HEK293 (cell line): Measurements from ENCODE around the gene AP3B1.

ENCODE experiments used
- PRDM4 ChIP-seq: fragments of 450-650 bp; formaldehyde crosslinking; IDR thresholded peaks from 2 replicates; pipeline ENCODE4 v1.5.1; 2017; ENCODE audit warnings: missing biosample characterization, missing genetic modification characterization
- ZNF112 ChIP-seq: fragments of 450-650 bp; formaldehyde crosslinking; IDR thresholded peaks from 2 replicates; pipeline ENCODE4 v1.5.0; 2017; ENCODE audit warnings: missing biosample characterization, missing genetic modification characterization
- ZNF280D ChIP-seq: fragments of 450-650 bp; formaldehyde crosslinking; IDR thresholded peaks from 2 replicates; pipeline ENCODE4 v1.5.1; 2016; ENCODE audit warnings: missing biosample characterization, missing genetic modification characterization
- ZNF362 ChIP-seq: fragments of 450-650 bp; formaldehyde crosslinking; IDR thresholded peaks from 2 replicates; pipeline ENCODE4 v1.5.1; 2016; ENCODE audit warnings: missing biosample characterization, missing genetic modification characterization
- TF ChIP-seq, protein P1 (sequence below): fragments of 450-650 bp; formaldehyde crosslinking; IDR thresholded peaks from 2 replicates; pipeline ENCODE4 v1.5.1; 2016; ENCODE audit warnings: missing biosample characterization, missing genetic modification characterization
- TF ChIP-seq, protein P2 (sequence below): fragments of 450-650 bp; IDR thresholded peaks from 2 replicates; pipeline ENCODE4 v1.5.1; 2018; ENCODE audit warnings: missing biosample characterization, mild to moderate bottlenecking, missing genetic modification characterization

DNA sequence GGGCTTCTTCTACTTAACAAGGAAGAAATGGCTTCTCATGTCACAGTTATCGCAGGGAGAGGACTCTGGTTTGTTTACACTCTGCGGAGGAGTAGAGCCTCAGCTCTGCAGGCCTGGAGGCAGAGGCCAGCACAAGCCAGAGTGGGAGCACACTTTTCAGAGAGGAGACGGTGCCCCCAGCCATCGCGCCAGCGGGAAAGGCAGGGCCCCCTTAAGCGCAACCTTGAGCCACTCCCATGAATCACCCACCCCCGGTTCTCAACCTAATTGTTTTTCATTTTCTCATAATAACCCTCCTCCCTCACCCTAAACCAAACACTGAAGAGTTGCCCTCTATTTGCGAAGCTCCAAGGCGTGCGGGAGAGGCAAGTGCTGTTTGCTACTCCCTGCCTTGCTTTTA, 309.9 kb downstream of the AP3B1 start:
- TF ChIP-seq PRDM4 (tag by site-specific recombination) (no peak), ZNF112 (tag by site-specific recombination) (no peak), ZNF362 (tag by site-specific recombination) (no peak), ZNF280D (tag by site-specific recombination) (no peak)
- TF ChIP-seq, protein P1, sequence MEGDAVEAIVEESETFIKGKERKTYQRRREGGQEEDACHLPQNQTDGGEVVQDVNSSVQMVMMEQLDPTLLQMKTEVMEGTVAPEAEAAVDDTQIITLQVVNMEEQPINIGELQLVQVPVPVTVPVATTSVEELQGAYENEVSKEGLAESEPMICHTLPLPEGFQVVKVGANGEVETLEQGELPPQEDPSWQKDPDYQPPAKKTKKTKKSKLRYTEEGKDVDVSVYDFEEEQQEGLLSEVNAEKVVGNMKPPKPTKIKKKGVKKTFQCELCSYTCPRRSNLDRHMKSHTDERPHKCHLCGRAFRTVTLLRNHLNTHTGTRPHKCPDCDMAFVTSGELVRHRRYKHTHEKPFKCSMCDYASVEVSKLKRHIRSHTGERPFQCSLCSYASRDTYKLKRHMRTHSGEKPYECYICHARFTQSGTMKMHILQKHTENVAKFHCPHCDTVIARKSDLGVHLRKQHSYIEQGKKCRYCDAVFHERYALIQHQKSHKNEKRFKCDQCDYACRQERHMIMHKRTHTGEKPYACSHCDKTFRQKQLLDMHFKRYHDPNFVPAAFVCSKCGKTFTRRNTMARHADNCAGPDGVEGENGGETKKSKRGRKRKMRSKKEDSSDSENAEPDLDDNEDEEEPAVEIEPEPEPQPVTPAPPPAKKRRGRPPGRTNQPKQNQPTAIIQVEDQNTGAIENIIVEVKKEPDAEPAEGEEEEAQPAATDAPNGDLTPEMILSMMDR: no peak
- TF ChIP-seq, protein P2, sequence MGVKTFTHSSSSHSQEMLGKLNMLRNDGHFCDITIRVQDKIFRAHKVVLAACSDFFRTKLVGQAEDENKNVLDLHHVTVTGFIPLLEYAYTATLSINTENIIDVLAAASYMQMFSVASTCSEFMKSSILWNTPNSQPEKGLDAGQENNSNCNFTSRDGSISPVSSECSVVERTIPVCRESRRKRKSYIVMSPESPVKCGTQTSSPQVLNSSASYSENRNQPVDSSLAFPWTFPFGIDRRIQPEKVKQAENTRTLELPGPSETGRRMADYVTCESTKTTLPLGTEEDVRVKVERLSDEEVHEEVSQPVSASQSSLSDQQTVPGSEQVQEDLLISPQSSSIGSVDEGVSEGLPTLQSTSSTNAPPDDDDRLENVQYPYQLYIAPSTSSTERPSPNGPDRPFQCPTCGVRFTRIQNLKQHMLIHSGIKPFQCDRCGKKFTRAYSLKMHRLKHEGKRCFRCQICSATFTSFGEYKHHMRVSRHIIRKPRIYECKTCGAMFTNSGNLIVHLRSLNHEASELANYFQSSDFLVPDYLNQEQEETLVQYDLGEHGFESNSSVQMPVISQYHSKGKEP: no peak
